HepG2 (cell line): Measurements from ENCODE around the gene ANG. TPM values are rescaled to one million over a fixed set of nuclear protein-coding genes. Genes with fewer than 3 reads are reported as not detected.

ENCODE experiments used
- ATAC-seq: fragments of 200-7000 bp; cut with Tn5 transposase; 3 replicates; pipeline ENCODE4 v1.9.1; 2020; ENCODE audit warnings: mild to moderate bottlenecking, moderate library complexity
- BruUV-seq: library from RNA; stranded (reverse); fragments of 400-500 nt; replicated peaks from 2 replicates; lab custom pipeline; 2021; lab: Mats Ljungman, UMichigan
- CTCF ChIA-PET: fragments of 300-600 bp; formaldehyde crosslinking; extraction: SDS; loops from one replicate; lab custom pipeline; 2021; ENCODE audit warnings: low total read pairs, inconsistent platforms, low intra/inter-chr PET ratio; lab: Yijun Ruan, JAX
- POLR2A ChIA-PET: fragments of 350-600 bp; sonication (Branson Sonifier 250); formaldehyde crosslinking; loops from one replicate; lab custom pipeline; 2020; ENCODE audit warnings: antibody characterized with exemption, inconsistent platforms; lab: Yijun Ruan, JAX
- DNase-seq: peaks from one replicate; pipeline ENCODE4 v3.0.0-alpha.2; 2015; ENCODE audit warnings: low spot score
- FAIRE-seq: peaks from 3 replicates; lab custom pipeline; 2011; peaks lifted over from hg19 to GRCh38; lab: Jason Lieb, UNC
- H2AFZ ChIP-seq: one replicate; pipeline ENCODE4 v1.6.1; 2011; ENCODE audit warnings: low read length, inconsistent platforms
- H3K27ac ChIP-seq: fragments of 300-600 bp; 3 replicates; pipeline ENCODE4 v1.8.0; 2011; ENCODE audit warnings: mixed run types, mild to moderate bottlenecking, mixed read lengths, low read length, inconsistent platforms; ENCODE audit not compliant: insufficient read depth; ENCODE audit errors: extremely low read length
- H3K27me3 ChIP-seq, 2 experiments: fragments of 200-600 bp in 1 of 2; 2 replicates in 1 of 2; 3 replicates in 1 of 2; pipeline versions ENCODE4 v1.6.0 to v1.8.0; 2011; ENCODE audit warnings: low read length in 2 of 2, mild to moderate bottlenecking in 2 of 2, moderate library complexity in 2 of 2, inconsistent platforms in 1 of 2; ENCODE audit not compliant: insufficient read depth in 2 of 2, control insufficient read depth in 1 of 2
- H3K36me3 ChIP-seq, 2 experiments: fragments of 200-600 bp in 1 of 2; replicated peaks in 1 of 2; 2 replicates in 1 of 2; 3 replicates in 1 of 2; pipeline versions ENCODE4 v1.5.1 to v1.8.0; 2011; ENCODE audit warnings: low read length in 2 of 2, inconsistent platforms in 1 of 2; ENCODE audit not compliant: insufficient read depth in 2 of 2, control insufficient read depth in 1 of 2
- H3K4me1 ChIP-seq: 2 replicates; pipeline ENCODE4 v1.5.1; 2012; ENCODE audit warnings: low read length, inconsistent platforms; ENCODE audit not compliant: insufficient read depth
- H3K4me2 ChIP-seq: 2 replicates; pipeline ENCODE4 v1.6.0; 2011; ENCODE audit warnings: low read depth, low read length, inconsistent platforms
- H3K4me3 ChIP-seq, 3 experiments: fragments of 200-600 bp in 1 of 3; sonication (generic), shearing (Covaris generic) in 1 of 3; replicated peaks in 1 of 3; 2 replicates each; pipeline ENCODE4 v1.5.1; 2011 to 2016; ENCODE audit warnings: low read length in 3 of 3, inconsistent platforms in 2 of 3, low read depth in 2 of 3, mild to moderate bottlenecking in 2 of 3, control low read depth in 1 of 3, mixed read lengths in 1 of 3; ENCODE audit not compliant: insufficient read depth in 1 of 3
- H3K79me2 ChIP-seq: one replicate; pipeline ENCODE4 v1.6.1; 2011; ENCODE audit warnings: low read length, inconsistent platforms; ENCODE audit not compliant: insufficient read depth
- H3K9ac ChIP-seq: 2 replicates; pipeline ENCODE4 v1.6.0; 2011; ENCODE audit warnings: mild to moderate bottlenecking, low read depth, low read length, inconsistent platforms; ENCODE audit not compliant: insufficient read depth
- H3K9me3 ChIP-seq: 2 replicates; pipeline ENCODE4 v1.5.1; 2012; ENCODE audit warnings: mild to moderate bottlenecking, low read length
- H4K20me1 ChIP-seq: 2 replicates; pipeline ENCODE4 v1.6.0; 2011; ENCODE audit warnings: inconsistent platforms, mild to moderate bottlenecking, low read length, moderate library complexity; ENCODE audit not compliant: insufficient read depth
- CCAR2 ChIP-seq: fragments of 200-400 bp; formaldehyde crosslinking; optimal IDR thresholded peaks from 2 replicates; pipeline ENCODE3; 2018; ENCODE audit warnings: low read depth, mild to moderate bottlenecking, low read length, moderate library complexity
- HOXA7 ChIP-seq: sonication (generic); formaldehyde crosslinking; IDR thresholded peaks from 2 replicates; pipeline ENCODE4 v1.8.1; 2022; ENCODE audit warnings: mild to moderate bottlenecking, missing genetic modification reagents, moderate library complexity
- MED8 ChIP-seq: sonication (generic); formaldehyde crosslinking; IDR thresholded peaks from 2 replicates; pipeline ENCODE4 v1.8.1; 2023; ENCODE audit warnings: mild to moderate bottlenecking, missing genetic modification reagents; ENCODE audit not compliant: insufficient replicate concordance
- MYNN ChIP-seq: sonication (generic); formaldehyde crosslinking; IDR thresholded peaks from 2 replicates; pipeline ENCODE4 v1.4.0; 2020; ENCODE audit warnings: mild to moderate bottlenecking, low read depth, missing genetic modification reagents
- RXRA ChIP-seq: sonication (generic); formaldehyde crosslinking; IDR thresholded peaks from 2 replicates; pipeline ENCODE4 v1.5.1; 2020; ENCODE audit warnings: missing genetic modification reagents
- SMAD1 ChIP-seq: sonication (generic); formaldehyde crosslinking; IDR thresholded peaks from 2 replicates; pipeline ENCODE4 v1.4.0; 2020; ENCODE audit warnings: missing genetic modification reagents, low read depth, mild to moderate bottlenecking, borderline replicate concordance
- ZBTB7B ChIP-seq: sonication (generic); formaldehyde crosslinking; IDR thresholded peaks from 2 replicates; pipeline ENCODE4 v1.4.0; 2020; ENCODE audit warnings: missing genetic modification reagents
- ZNF20 ChIP-seq: sonication (generic); formaldehyde crosslinking; IDR thresholded peaks from 2 replicates; pipeline ENCODE4 v1.4.0; 2020; ENCODE audit warnings: mild to moderate bottlenecking, moderate library complexity, missing genetic modification reagents
- ZNF296 ChIP-seq: sonication (generic); formaldehyde crosslinking; conservative IDR thresholded peaks from 2 replicates; pipeline ENCODE4 v1.5.0; 2020; ENCODE audit warnings: mild to moderate bottlenecking, missing genetic modification reagents
- ZNF367 ChIP-seq: sonication (generic); formaldehyde crosslinking; IDR thresholded peaks from 2 replicates; pipeline ENCODE4 v1.4.0; 2020; ENCODE audit warnings: missing genetic modification reagents, borderline replicate concordance
- ZNF616 ChIP-seq: sonication (generic); formaldehyde crosslinking; IDR thresholded peaks from 2 replicates; pipeline ENCODE4 v1.5.0; 2020; ENCODE audit warnings: low read depth, mild to moderate bottlenecking, missing genetic modification reagents
- ZNF737 ChIP-seq: sonication (generic); formaldehyde crosslinking; IDR thresholded peaks from 2 replicates; pipeline ENCODE4 v1.5.0; 2020; ENCODE audit warnings: missing genetic modification reagents, mild to moderate bottlenecking, borderline replicate concordance
- ZNF776 ChIP-seq: sonication (generic); formaldehyde crosslinking; IDR thresholded peaks from 2 replicates; pipeline ENCODE4 v1.4.0; 2020; ENCODE audit warnings: mild to moderate bottlenecking, missing genetic modification reagents
- WGBS: methylation state at CpG from one replicate; pipeline ENCODE4 v1.1.6; 2017; ENCODE audit warnings: low lambda C conversion rate; 5-methylcytosine and 5-hydroxymethylcytosine counted together
- in situ Hi-C: cut with HindIII; loops from 2 replicates; pipeline ENCODE4 v1.10.0; 2017; ENCODE audit warnings: low pct_unique_long_range_greater_than_20kb; ENCODE audit not compliant: extremely low pct_ligation_motif_present
- intact Hi-C: fragments of 100-400 bp; cut with micrococcal nuclease; formaldehyde crosslinking; loops from one replicate; pipeline ENCODE4 v1.10.0; 2022; ENCODE audit not compliant: unreplicated experiment
- polyA plus RNA-seq, 8 experiments: library from polyadenylated mRNA; depleted of rRNA in 3 of 8; stranded (reverse) in 7 of 8; unstranded in 1 of 8; fragments of >200 nt; fragmentation: Illumina TruSeq in 4 of 8; extraction: Trizol in 4 of 8; gene quantifications; 2 replicates each; pipeline versions ENCODE4 v1.2.1 to v1.2.3, GENCODE V29; 2011 to 2016; ENCODE audit warnings: low read depth in 4 of 8, missing spikeins in 1 of 8, mixed read lengths in 1 of 8; ENCODE audit not compliant: insufficient read depth in 1 of 8
- total RNA-seq, 5 experiments: library from RNA; depleted of rRNA; stranded (reverse); fragments of >200 nt; fragmentation: Illumina TruSeq; extraction: Trizol; gene quantifications; 2 replicates each; pipeline ENCODE4 v1.2.3, GENCODE V29; 2016; ENCODE audit warnings: low read depth in 1 of 5
- TF ChIP-seq, protein P1 (sequence below): sonication (generic); formaldehyde crosslinking; IDR thresholded peaks from 2 replicates; pipeline ENCODE4 v1.4.0; 2020; ENCODE audit warnings: missing genetic modification reagents, mild to moderate bottlenecking, borderline replicate concordance

ANG gene
- total and polyA plus RNA-seq, 2 of the 13 experiments (the other 11 are each of a cell fraction or from before 2014, with no cell fraction given): 83.6 to 401 TPM

DNA sequence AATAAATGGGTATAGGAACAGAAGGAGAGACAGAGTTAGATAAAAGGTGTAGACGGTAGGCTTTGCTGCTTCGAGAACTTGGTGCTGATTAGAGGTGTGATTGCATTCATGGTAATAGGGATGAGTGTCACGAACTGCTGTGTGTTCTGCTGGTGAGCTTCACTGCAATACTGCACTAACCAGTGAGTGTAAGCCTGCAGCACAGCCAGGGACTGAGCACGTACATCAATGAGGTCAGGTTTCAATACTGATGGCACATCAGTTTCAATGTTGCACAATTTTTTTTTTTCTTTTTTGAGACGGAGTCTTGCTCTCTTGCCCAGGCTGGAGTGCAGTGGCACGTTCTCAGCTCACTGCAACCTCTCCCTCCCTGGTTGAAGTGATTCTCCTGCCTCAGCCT, 32.2 kb downstream of the ANG start:
- BruUV-seq: no TSS peak
- H3K4me1 ChIP-seq: no peaks in the 10 kb centered on the region
- no peaks in the 10 kb centered on the region for H4K20me1 ChIP-seq
- H3K36me3 ChIP-seq: no peaks in the 10 kb centered on the region
- H3K9me3 ChIP-seq: no peaks in the 10 kb centered on the region
- CTCF ChIA-PET: no interaction called here
- no peak overlapping the region for H3K4me2 ChIP-seq
- intact Hi-C loops: no loop called here
- 24% methylated on average over 6 of the region's 6 CpGs for WGBS
- ATAC-seq: no peak
- in situ Hi-C loops: no loop called here
- H3K79me2 ChIP-seq: no peaks in the 10 kb centered on the region
- POLR2A ChIA-PET: no interaction called here
- no peak for DNase-seq
- no peak overlapping the region for H2AFZ ChIP-seq
- FAIRE-seq: no peak
- TF ChIP-seq ZNF367 (CRISPR knock-in tag): no peak
- no peak for TF ChIP-seq MYNN (CRISPR knock-in tag)
- no peak for TF ChIP-seq MED8 (CRISPR knock-in tag)
- TF ChIP-seq ZBTB7B (CRISPR knock-in tag): no peak
- TF ChIP-seq ZNF737 (CRISPR knock-in tag): no peak
- no peak for TF ChIP-seq CCAR2
- TF ChIP-seq ZNF616 (CRISPR knock-in tag): no peak
- no peak for TF ChIP-seq ZNF776 (CRISPR knock-in tag)
- no peak for TF ChIP-seq ZNF20 (CRISPR knock-in tag)
- TF ChIP-seq HOXA7 (CRISPR knock-in tag): no peak
- no peak for TF ChIP-seq ZNF296 (CRISPR knock-in tag)
- TF ChIP-seq SMAD1 (CRISPR knock-in tag): no peak
- no peak for TF ChIP-seq RXRA (CRISPR knock-in tag)
- TF ChIP-seq, protein P1, sequence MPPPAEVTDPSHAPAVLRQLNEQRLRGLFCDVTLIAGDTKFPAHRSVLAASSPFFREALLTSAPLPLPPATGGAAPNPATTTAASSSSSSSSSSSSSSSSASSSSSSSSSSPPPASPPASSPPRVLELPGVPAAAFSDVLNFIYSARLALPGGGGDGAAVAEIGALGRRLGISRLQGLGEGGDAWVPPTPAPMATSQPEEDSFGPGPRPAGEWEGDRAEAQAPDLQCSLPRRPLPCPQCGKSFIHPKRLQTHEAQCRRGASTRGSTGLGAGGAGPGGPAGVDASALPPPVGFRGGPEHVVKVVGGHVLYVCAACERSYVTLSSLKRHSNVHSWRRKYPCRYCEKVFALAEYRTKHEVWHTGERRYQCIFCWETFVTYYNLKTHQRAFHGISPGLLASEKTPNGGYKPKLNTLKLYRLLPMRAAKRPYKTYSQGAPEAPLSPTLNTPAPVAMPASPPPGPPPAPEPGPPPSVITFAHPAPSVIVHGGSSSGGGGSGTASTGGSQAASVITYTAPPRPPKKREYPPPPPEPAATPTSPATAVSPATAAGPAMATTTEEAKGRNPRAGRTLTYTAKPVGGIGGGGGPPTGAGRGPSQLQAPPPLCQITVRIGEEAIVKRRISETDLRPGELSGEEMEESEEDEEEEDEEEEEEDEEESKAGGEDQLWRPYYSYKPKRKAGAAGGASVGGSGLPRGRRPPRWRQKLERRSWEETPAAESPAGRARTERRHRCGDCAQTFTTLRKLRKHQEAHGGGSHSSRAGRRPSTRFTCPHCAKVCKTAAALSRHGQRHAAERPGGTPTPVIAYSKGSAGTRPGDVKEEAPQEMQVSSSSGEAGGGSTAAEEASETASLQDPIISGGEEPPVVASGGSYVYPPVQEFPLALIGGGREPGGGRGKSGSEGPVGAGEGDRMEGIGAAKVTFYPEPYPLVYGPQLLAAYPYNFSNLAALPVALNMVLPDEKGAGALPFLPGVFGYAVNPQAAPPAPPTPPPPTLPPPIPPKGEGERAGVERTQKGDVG (CRISPR knock-in tag): no peak
- no peak overlapping the region for H3K27ac ChIP-seq
- H3K4me3 ChIP-seq: no peak overlapping the region
- peaks cover 0 to 12% of the 10 kb centered on the region in 2 experiments; a peak in 1 of 5 replicates for H3K27me3 ChIP-seq
- no peak overlapping the region for H3K9ac ChIP-seq
